HCT116 (cell line): Measurements from ENCODE around the gene IFI30.

Source experiments
- CBX3 ChIP-seq: IDR thresholded peaks from 2 replicates; pipeline ENCODE4 v1.6.1; 2012; ENCODE audit warnings: low read depth
- CEBPB ChIP-seq: IDR thresholded peaks from 2 replicates; pipeline ENCODE4 v1.6.1; 2012; ENCODE audit warnings: low read depth
- EZH2 ChIP-seq: fragments of 200-600 bp; sonication (generic); IDR thresholded peaks from 2 replicates; pipeline ENCODE4 v1.6.1; 2017; ENCODE audit warnings: antibody characterized with exemption, mixed run types
- EZH2phosphoT487 ChIP-seq: fragments of 200-600 bp; IDR thresholded peaks from 2 replicates; pipeline ENCODE4 v1.6.1; 2018; ENCODE audit warnings: antibody characterized with exemption, borderline replicate concordance
- JUND ChIP-seq: IDR thresholded peaks from 2 replicates; pipeline ENCODE4 v1.6.1; 2012
- POLR2A ChIP-seq: IDR thresholded peaks from 2 replicates; pipeline ENCODE4 v1.7.0; 2011; ENCODE audit warnings: borderline replicate concordance; ENCODE audit not compliant: insufficient read depth, insufficient read length; ENCODE audit errors: extremely low read depth
- POLR2AphosphoS5 ChIP-seq: IDR thresholded peaks from 2 replicates; pipeline ENCODE4 v1.6.1; 2011; ENCODE audit warnings: mild to moderate bottlenecking, low read depth, low read length, moderate library complexity
- SIN3A ChIP-seq: IDR thresholded peaks from 2 replicates; pipeline ENCODE4 v1.6.1; 2012; ENCODE audit warnings: low read depth
- SRF ChIP-seq: IDR thresholded peaks from 2 replicates; pipeline ENCODE4 v1.6.1; 2012; ENCODE audit warnings: low read depth
- TF ChIP-seq, protein P1 (sequence below), 3 experiments: fragments of 200-600 bp in 1 of 3; sonication (generic) in 1 of 3; IDR thresholded peaks in 2 of 3; conservative IDR thresholded peaks in 1 of 3; 2 replicates each; pipeline ENCODE4 v1.5.1; 2012 to 2017; ENCODE audit warnings: low read depth in 2 of 3, low read length in 2 of 3, antibody characterized with exemption in 1 of 3, borderline replicate concordance in 1 of 3, control low read depth in 1 of 3, mild to moderate bottlenecking in 1 of 3, mixed read lengths in 1 of 3, mixed run types in 1 of 3, moderate library complexity in 1 of 3; ENCODE audit not compliant: insufficient read depth in 1 of 3
- TF ChIP-seq, protein P2 (sequence below): IDR thresholded peaks from 2 replicates; pipeline ENCODE4 v1.6.1; 2012

DNA sequence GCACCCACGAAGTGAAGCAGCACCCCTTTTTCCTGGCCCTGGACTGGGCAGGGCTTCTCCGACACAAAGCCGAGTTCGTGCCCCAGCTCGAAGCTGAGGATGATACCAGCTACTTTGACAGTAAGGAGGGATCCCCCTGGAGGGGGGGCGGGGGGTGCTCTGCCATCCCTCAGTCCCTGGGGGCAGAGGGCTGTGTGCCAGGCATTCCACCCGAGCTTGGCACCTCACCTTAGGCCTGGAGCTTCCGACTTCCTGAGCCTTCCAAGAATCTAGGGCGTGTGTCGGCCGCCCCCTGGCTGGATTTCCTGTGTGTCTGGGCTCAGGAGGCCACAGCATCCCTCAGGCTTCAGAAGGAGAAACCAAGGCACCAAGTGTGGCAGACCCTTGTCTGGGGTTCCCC is 36.4 kb upstream of the IFI30 start:
- TF ChIP-seq POLR2A (no peak), POLR2AphosphoS5 (no peak), EZH2 (no peak), SIN3A (no peak), JUND (no peak), CEBPB (no peak), CBX3 (no peak), SRF (no peak), EZH2phosphoT487 (no peak)
- TF ChIP-seq, protein P1, sequence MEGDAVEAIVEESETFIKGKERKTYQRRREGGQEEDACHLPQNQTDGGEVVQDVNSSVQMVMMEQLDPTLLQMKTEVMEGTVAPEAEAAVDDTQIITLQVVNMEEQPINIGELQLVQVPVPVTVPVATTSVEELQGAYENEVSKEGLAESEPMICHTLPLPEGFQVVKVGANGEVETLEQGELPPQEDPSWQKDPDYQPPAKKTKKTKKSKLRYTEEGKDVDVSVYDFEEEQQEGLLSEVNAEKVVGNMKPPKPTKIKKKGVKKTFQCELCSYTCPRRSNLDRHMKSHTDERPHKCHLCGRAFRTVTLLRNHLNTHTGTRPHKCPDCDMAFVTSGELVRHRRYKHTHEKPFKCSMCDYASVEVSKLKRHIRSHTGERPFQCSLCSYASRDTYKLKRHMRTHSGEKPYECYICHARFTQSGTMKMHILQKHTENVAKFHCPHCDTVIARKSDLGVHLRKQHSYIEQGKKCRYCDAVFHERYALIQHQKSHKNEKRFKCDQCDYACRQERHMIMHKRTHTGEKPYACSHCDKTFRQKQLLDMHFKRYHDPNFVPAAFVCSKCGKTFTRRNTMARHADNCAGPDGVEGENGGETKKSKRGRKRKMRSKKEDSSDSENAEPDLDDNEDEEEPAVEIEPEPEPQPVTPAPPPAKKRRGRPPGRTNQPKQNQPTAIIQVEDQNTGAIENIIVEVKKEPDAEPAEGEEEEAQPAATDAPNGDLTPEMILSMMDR (IDR thresholded peaks at IDR 0.05 in 2 of 3, conservative IDR thresholded peaks at IDR 0.05 in 1 of 3; ENCODE audit: borderline replicate concordance in 1 of 3, insufficient read depth in 1 of 3, low read depth in 2 of 3, low read length in 2 of 3) = no peak
- TF ChIP-seq, protein P2, sequence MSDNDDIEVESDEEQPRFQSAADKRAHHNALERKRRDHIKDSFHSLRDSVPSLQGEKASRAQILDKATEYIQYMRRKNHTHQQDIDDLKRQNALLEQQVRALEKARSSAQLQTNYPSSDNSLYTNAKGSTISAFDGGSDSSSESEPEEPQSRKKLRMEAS = no peak
